Endothelial cell of umbilical vein (primary cell): ENCODE results near the gene CTTNBP2. TPM values are rescaled to one million over a fixed set of nuclear protein-coding genes. Genes with fewer than 3 reads are reported as not detected.

Source experiments
- BruUV-seq: library from RNA; stranded (reverse); fragments of 400-500 nt; replicated peaks from 2 replicates; lab custom pipeline; 2021; lab: Mats Ljungman, UMichigan
- CTCF ChIA-PET: fragments of 300-600, 350-600 bp; sonication (Branson Sonifier 250); formaldehyde crosslinking; loops from one replicate; lab custom pipeline; 2021; ENCODE audit warnings: antibody characterized with exemption, inconsistent platforms; lab: Charles Lee
- POLR2A ChIA-PET: fragments of 300-600, 350-600 bp; sonication (Branson Sonifier 250); formaldehyde crosslinking; loops from one replicate; lab custom pipeline; 2021; ENCODE audit warnings: antibody characterized with exemption, inconsistent platforms; lab: Charles Lee
- DNase-seq: peaks from one replicate; pipeline ENCODE4 v3.0.0-alpha.2; 2011; ENCODE audit warnings: low read depth, low spot score
- FAIRE-seq: peaks from 2 replicates; lab custom pipeline; 2011; peaks lifted over from hg19 to GRCh38; lab: Jason Lieb, UNC
- H2AFZ ChIP-seq: 2 replicates; pipeline ENCODE4 v1.6.0; 2012; ENCODE audit warnings: low read depth, low read length, control low read depth, inconsistent platforms
- H3K27ac ChIP-seq: 2 replicates; pipeline ENCODE4 v1.5.1; 2011; ENCODE audit warnings: low read depth, mild to moderate bottlenecking, control low read depth, low read length, moderate library complexity; ENCODE audit not compliant: insufficient read depth
- H3K27me3 ChIP-seq, 2 experiments: 2 replicates each; pipeline versions ENCODE4 v1.6.0 to v1.6.1; 2011; ENCODE audit warnings: low read length in 2 of 2, mixed read lengths in 1 of 2; ENCODE audit not compliant: control insufficient read depth in 2 of 2, insufficient read depth in 2 of 2
- H3K36me3 ChIP-seq, 2 experiments: 2 replicates in 1 of 2; 3 replicates in 1 of 2; pipeline ENCODE4 v1.5.1; 2011; ENCODE audit warnings: low read length in 2 of 2, mild to moderate bottlenecking in 1 of 2, moderate library complexity in 1 of 2; ENCODE audit not compliant: control insufficient read depth in 2 of 2, insufficient read depth in 2 of 2; ENCODE audit errors: extremely low read depth in 1 of 2
- H3K4me1 ChIP-seq: 3 replicates; pipeline ENCODE4 v1.5.1; 2011; ENCODE audit warnings: mild to moderate bottlenecking, low read length; ENCODE audit not compliant: control insufficient read depth, insufficient read depth; ENCODE audit errors: extremely low read depth
- H3K4me2 ChIP-seq: 2 replicates; pipeline ENCODE4 v1.6.1; 2011; ENCODE audit warnings: low read length, control low read depth, mixed read lengths; ENCODE audit not compliant: insufficient read depth
- H3K4me3 ChIP-seq, 3 experiments: fragments of 200-600 bp in 1 of 3; sonication (generic), shearing (Covaris generic) in 1 of 3; replicated peaks in 1 of 3; 2 replicates each; pipeline ENCODE4 v1.5.1; 2011 to 2016; ENCODE audit warnings: control low read depth in 3 of 3, low read length in 3 of 3, mild to moderate bottlenecking in 2 of 3, inconsistent platforms in 1 of 3, low read depth in 1 of 3, moderate library complexity in 1 of 3; ENCODE audit not compliant: insufficient read depth in 1 of 3
- H3K79me2 ChIP-seq: 2 replicates; pipeline ENCODE4 v1.6.0; 2012; ENCODE audit warnings: low read length, inconsistent platforms; ENCODE audit not compliant: control insufficient read depth, insufficient read depth
- H3K9ac ChIP-seq: replicated peaks from 2 replicates; pipeline ENCODE3; 2011; ENCODE audit warnings: low read length, control low read depth; ENCODE audit not compliant: insufficient read depth; ENCODE audit errors: extremely low read depth
- H3K9me1 ChIP-seq: replicated peaks from 3 replicates; pipeline ENCODE4 v1.6.0; 2011; ENCODE audit warnings: mild to moderate bottlenecking, low read length; ENCODE audit not compliant: control insufficient read depth, insufficient read depth; ENCODE audit errors: extremely low read depth
- H3K9me3 ChIP-seq: replicated peaks from 2 replicates; pipeline ENCODE4 v1.5.1; 2012; ENCODE audit warnings: low read length, inconsistent platforms; ENCODE audit not compliant: control insufficient read depth, insufficient read depth
- H4K20me1 ChIP-seq: replicated peaks from 2 replicates; pipeline ENCODE3; 2011; ENCODE audit warnings: mild to moderate bottlenecking, low read length; ENCODE audit not compliant: control insufficient read depth, insufficient read depth; ENCODE audit errors: extremely low read depth
- EZH2 ChIP-seq: IDR thresholded peaks from 2 replicates; pipeline ENCODE4 v1.6.1; 2012; ENCODE audit warnings: borderline replicate concordance, low read depth, mild to moderate bottlenecking, moderate library complexity, low read length, inconsistent platforms; ENCODE audit not compliant: severe bottlenecking
- FOS ChIP-seq: IDR thresholded peaks from 2 replicates; pipeline ENCODE4 v1.6.1; 2011; ENCODE audit warnings: mild to moderate bottlenecking, low read length, moderate library complexity, borderline replicate concordance; ENCODE audit not compliant: insufficient read depth
- GATA2 ChIP-seq: IDR thresholded peaks from 2 replicates; pipeline ENCODE4 v1.7.0; 2011; ENCODE audit warnings: low read depth, mild to moderate bottlenecking, moderate library complexity, mixed read lengths, low read length; ENCODE audit not compliant: insufficient read length, insufficient read depth
- JUN ChIP-seq: IDR thresholded peaks from 2 replicates; pipeline ENCODE4 v1.6.1; 2011; ENCODE audit warnings: borderline replicate concordance, low read depth; ENCODE audit not compliant: insufficient read length, insufficient read depth
- MYC ChIP-seq: IDR thresholded peaks from one replicate; pipeline ENCODE4 v1.6.1; 2011; ENCODE audit warnings: mild to moderate bottlenecking, low read depth, low read length
- POLR2A ChIP-seq: IDR thresholded peaks from 2 replicates; pipeline ENCODE4 v1.6.1; 2012; ENCODE audit warnings: low read depth, mild to moderate bottlenecking, control low read depth, low read length
- POLR2AphosphoS5 ChIP-seq: IDR thresholded peaks from 2 replicates; pipeline ENCODE4 v1.6.1; 2012; ENCODE audit warnings: low read depth, mild to moderate bottlenecking, control low read depth, low read length, moderate library complexity; ENCODE audit not compliant: insufficient read depth
- dilution Hi-C: fragments of 300-500 bp; cut with MboI; formaldehyde crosslinking; loops from one replicate; pipeline ENCODE4 v1.15.0; 2019; ENCODE audit warnings: low sequenced_read_pairs; ENCODE audit not compliant: extremely low pct_ligation_motif_present
- intact Hi-C: fragments of 100-400 bp; cut with micrococcal nuclease; formaldehyde crosslinking; loops from one replicate; pipeline ENCODE4 v1.10.0; 2022
- polyA plus RNA-seq, 4 experiments: library from polyadenylated mRNA; depleted of rRNA in 3 of 4; stranded (reverse) in 3 of 4; unstranded in 1 of 4; fragments of >200 nt; gene quantifications; 2 replicates each; pipeline versions ENCODE4 v1.2.1 to v1.2.3, GENCODE V29; 2011 to 2012; ENCODE audit warnings: missing spikeins in 1 of 4
- total RNA-seq: library from RNA; stranded (reverse); gene quantifications from 2 replicates; pipeline ENCODE4 v1.2.3, GENCODE V29; 2021
- TF ChIP-seq, protein P1 (sequence below): IDR thresholded peaks from 2 replicates; pipeline ENCODE4 v1.6.1; 2011; ENCODE audit not compliant: insufficient read depth, insufficient read length
- TF ChIP-seq, protein P2 (sequence below), 2 donors: IDR thresholded peaks; 1 replicate in 1 of 2; 2 replicates in 1 of 2; pipeline ENCODE4 v1.5.1; 2011; ENCODE audit warnings: low read length in 2 of 2, mild to moderate bottlenecking in 2 of 2, moderate library complexity in 2 of 2, control low read depth in 1 of 2, inconsistent platforms in 1 of 2, low read depth in 1 of 2; ENCODE audit not compliant: insufficient read depth in 1 of 2; ENCODE audit errors: extremely low read depth in 1 of 2

CTTNBP2 gene
- total and polyA plus RNA-seq, 2 donors (not counting 3 experiments of a cell fraction or from before 2014, with no cell fraction given), result 0.08 to 0.35 TPM

DNA sequence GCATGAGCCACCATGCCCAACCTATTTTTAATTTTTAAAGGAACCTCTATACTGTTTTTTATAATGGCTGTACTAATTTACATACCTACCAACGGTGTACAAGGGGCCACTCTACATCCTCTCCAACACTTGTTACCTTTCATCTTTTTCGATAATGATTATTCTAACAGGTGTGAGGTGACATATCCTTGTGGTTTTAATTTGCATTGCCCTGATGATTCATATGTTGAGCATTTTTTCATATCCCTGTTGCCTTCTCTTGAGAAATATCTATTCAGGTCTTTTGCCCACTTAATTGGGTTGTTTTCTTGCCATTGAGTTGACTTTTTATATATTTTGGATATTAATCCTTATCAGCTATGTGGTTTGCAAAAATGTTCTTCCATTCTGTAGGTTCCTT, 167.0 kb downstream of the CTTNBP2 start:
- Histone ChIP-seq H3K4me3 (no peak overlapping the region), H3K27me3 (no peaks in the 10 kb centered on the region), H2AFZ (no peak overlapping the region), H4K20me1 (no peaks in the 10 kb centered on the region), H3K9me1 (no peaks in the 10 kb centered on the region), H3K27ac (no peak overlapping the region), H3K9ac (no peak overlapping the region), H3K79me2 (no peaks in the 10 kb centered on the region), H3K9me3 (no peaks in the 10 kb centered on the region), H3K4me2 (no peak overlapping the region), H3K4me1 (no peaks in the 10 kb centered on the region), H3K36me3 (no peaks in the 10 kb centered on the region)
- no TSS peak for BruUV-seq
- ChIA-PET POLR2A (no interaction called here), CTCF (interaction anchor here (1.0 to 2.2 kb wide), 3 partner anchors 9 to 298 kb away, joined by 3 to 5 read pairs (median 4); no protein-coding TSS in a partner anchor)
- no peak for DNase-seq
- intact Hi-C loops, result no loop called here
- FAIRE-seq, result no peak
- dilution Hi-C loops, result no loop called here
- TF ChIP-seq FOS (no peak), MYC (no peak), GATA2 (no peak), JUN (no peak), POLR2A (no peak), POLR2AphosphoS5 (no peak), EZH2 (no peak)
- TF ChIP-seq, protein P1, sequence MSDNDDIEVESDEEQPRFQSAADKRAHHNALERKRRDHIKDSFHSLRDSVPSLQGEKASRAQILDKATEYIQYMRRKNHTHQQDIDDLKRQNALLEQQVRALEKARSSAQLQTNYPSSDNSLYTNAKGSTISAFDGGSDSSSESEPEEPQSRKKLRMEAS, result no peak
- TF ChIP-seq, protein P2, sequence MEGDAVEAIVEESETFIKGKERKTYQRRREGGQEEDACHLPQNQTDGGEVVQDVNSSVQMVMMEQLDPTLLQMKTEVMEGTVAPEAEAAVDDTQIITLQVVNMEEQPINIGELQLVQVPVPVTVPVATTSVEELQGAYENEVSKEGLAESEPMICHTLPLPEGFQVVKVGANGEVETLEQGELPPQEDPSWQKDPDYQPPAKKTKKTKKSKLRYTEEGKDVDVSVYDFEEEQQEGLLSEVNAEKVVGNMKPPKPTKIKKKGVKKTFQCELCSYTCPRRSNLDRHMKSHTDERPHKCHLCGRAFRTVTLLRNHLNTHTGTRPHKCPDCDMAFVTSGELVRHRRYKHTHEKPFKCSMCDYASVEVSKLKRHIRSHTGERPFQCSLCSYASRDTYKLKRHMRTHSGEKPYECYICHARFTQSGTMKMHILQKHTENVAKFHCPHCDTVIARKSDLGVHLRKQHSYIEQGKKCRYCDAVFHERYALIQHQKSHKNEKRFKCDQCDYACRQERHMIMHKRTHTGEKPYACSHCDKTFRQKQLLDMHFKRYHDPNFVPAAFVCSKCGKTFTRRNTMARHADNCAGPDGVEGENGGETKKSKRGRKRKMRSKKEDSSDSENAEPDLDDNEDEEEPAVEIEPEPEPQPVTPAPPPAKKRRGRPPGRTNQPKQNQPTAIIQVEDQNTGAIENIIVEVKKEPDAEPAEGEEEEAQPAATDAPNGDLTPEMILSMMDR (IDR thresholded peaks at IDR 0.05; ENCODE audit: extremely low read depth in 1 of 2, insufficient read depth in 1 of 2, low read depth in 1 of 2, low read length in 2 of 2), result no peak
